NCI-H1436 treated with DMSO at 0.1 percent for 48 hours (cell line): ENCODE data around the gene PEX11G.

Experiments used
- DNase-seq: peaks from one replicate; lab custom pipeline; 2025; lab: John Stamatoyannopoulos, UW

The PEX11G gene

GRCh38 chr19:7492558-7492957 is 3.7 kb upstream of the PEX11G start:
- DNase-seq: no peak

DNA sequence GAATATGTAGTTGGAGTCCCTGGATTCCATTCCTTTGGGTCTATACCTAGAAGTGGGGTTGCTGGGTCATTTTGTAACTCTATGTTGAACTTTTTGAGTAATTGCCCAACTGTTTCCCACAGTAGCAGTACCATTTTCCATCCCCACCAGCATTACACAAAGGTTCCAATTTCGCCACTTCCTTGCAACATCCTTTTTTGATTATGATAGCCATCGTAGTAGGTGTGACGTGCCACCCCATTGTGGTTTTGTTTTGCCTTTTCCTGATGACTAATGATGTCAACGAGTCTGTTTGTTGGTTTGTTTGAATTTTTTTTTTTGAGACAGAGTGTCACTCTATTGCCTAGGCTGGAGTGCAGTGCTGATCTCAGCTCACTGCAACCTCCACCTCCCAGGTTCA is 3.3 kb upstream of the PEX11G start:
- no peak for DNase-seq

GRCh38 chr19:7489609-7490044 is 792 bp upstream of the PEX11G start:
- DNase-seq: no peak

DNA sequence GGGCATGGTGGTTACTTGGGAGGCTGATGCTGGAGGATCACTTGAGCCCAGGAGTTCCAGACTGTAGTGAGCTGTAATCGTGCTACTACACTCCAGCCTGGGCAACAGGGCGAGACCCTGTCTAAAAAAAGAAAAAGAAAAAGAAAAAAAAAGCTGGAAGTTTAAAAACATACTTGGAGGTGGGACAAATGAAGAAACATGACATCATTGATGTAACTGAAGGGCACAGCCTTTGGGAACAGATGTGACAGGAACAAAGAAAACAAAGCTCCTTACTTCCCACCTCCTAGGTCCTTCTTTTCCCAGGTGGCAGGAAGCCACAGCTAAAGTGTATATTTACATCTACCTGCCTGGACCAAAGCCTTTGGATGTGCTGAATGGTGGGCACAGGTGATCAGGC is 1.9 kb downstream of the PEX11G start:
- DNase-seq: no peak

- DNase-seq: no peak
Observed at GRCh38 chr19:7483720-7484201, 5.1 kb downstream of the PEX11G start.

- no peak for DNase-seq
Observed at GRCh38 chr19:7482584-7483439, 6.0 kb downstream of the PEX11G start.

GRCh38 chr19:7480970-7481255 is 7.9 kb downstream of the PEX11G start:
- no peak for DNase-seq

- DNase-seq: no peak
Observed at GRCh38 chr19:7480222-7480969, 8.4 kb downstream of the PEX11G start.

DNA sequence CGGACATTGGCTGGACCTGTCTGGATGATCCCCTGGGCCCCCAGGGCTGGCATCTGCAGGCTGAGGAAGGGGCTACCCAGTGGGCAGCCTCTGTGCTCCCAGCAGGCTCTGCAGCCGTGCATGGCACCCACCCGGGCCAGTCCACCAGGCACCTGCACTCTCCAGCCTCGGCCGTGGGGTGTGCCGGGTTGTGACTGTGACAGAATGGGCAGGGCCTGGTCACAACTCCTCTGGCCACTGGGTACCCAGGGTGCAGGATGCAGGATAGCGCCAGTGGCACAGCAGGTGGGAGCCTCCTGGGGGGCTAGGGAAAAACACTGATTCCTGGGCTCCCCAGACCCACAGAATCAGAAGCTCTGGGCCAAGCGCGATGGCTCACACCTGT is 10.0 kb downstream of the PEX11G start:
- DNase-seq: no peak

- no peak for DNase-seq
Observed at GRCh38 chr19:7478173-7478842, 10.5 kb downstream of the PEX11G start.

- DNase-seq: no peak
Observed at GRCh38 chr19:7477758-7478157, 11.1 kb downstream of the PEX11G start.

- no peak for DNase-seq
Observed at GRCh38 chr19:7476777-7477494, 11.9 kb downstream of the PEX11G start.

DNA sequence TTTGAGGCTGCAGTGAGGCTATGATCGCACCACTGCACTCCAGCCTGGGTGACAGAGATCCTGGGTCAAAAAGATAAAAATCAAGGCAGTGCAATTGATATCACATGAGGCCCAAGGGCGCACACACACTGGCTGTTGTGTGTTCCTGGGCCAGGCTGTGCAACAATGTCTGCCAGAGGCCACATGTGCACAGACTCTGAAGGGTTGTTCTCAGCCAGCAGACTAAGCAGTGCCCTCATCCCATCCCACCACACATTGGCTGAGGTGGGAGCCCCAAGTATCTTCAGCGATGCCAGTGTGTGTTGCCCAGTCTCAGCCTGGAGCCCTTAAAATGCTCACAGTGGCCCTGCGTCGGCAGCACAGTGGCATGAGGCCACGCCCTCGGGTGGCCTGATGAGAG is 12.6 kb downstream of the PEX11G start:
- no peak for DNase-seq

DNA sequence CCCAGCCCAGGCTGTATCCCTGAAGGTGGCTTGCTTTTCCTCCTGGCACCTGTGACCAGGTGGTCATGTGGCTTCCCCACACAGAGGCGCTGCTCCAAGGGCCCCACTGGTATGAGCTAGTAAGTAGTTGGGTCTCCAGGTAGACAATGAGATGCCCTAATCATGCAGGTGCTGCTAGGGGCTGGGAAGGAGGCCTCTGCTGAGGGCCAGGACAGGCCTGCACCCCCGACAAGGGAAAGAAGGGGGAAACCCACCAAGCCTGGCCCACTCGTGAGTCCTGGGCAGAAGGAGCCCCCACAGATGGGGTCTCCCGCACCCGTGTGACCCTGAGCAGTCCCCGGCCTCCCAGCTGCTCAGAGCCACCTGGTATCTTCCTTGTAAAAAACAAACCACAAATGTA is 13.2 kb downstream of the PEX11G start:
- DNase-seq: no peak

- DNase-seq: no peak
Observed at GRCh38 chr19:7471696-7472615, 16.9 kb downstream of the PEX11G start.

- DNase-seq: no peak
Observed at GRCh38 chr19:7470540-7471305, 18.1 kb downstream of the PEX11G start.

- DNase-seq: no peak
Observed at GRCh38 chr19:7469669-7470285, 19.1 kb downstream of the PEX11G start.

DNA sequence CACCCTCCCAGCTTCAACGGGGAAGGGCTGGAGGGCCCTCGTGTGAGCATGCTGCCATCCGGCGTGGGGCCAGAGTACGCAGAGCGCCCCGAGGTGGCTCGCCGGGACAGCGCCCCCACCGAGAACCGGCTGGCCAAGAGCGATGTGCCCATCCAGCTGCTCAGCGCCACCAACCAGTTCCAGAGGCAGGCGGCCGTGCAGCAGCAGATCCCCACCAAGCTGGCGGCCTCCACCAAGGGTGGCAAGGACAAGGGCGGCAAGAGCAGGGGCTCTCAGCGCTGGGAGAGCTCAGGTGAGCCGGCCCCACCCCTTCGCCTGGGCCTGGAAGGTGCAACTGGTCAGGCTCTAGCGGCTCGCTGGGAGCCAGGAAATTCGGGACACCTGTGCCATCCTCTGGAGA is 20.0 kb downstream of the PEX11G start:
- no peak for DNase-seq

DNA sequence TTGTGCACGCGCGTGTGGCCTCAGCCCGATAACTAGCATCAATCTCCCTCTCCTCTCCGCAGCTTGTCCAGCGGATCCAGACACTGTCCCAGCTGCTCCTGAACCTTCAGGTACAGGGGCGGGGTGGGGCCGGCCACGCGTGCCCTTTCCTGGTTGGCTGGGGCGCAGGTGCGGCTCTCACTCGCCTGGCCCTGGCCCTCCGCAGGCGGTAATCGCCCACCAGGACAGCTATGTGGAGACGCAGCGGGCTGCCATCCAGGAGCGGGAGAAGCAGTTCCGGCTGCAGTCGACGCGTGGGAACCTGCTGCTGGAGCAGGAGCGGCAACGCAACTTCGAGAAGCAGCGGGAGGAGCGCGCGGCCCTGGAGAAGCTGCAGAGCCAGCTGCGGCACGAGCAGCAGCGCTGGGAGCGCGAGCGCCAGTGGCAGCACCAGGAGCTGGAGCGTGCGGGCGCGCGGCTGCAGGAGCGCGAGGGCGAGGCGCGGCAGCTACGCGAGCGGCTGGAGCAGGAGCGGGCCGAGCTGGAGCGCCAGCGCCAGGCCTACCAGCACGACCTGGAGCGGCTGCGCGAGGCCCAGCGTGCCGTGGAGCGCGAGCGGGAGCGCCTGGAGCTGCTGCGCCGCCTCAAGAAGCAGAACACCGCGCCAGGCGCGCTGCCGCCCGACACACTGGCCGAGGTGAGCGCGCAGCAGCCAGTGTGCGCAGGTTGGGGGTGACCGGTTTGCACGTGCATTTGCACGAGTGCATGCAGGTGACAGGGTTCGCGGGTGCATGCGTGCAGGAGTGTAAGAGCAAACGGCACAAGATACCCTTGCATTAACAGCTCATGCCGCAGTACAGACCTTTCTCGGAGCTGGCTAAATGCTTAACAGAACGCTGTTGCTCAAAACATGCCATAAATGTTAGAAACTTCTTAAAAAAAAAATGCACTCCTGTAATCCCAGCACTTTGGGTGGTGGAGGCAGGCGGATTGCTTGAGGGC is 21.5 kb downstream of the PEX11G start:
- DNase-seq: no peak
